ENCODE results near the gene GDAP1L1. TPM values are rescaled to one million over a fixed set of nuclear protein-coding genes. Genes with fewer than 3 reads are reported as not detected.

GDAP1L1 gene
- total and polyA plus RNA-seq, 2 donors from 2014 or later: not detected

GRCh38 chr20:44212792-44213191 lies 34.3 kb upstream of the GDAP1L1 start:
- H3K9ac ChIP-seq (ENCODE audit: low read length in 3 of 3): no peak overlapping the region
- H3K27me3 ChIP-seq (ENCODE audit: control insufficient read depth, insufficient read depth, low read length): no peaks in the 10 kb centered on the region
- no peak overlapping the region for H3K4me3 ChIP-seq (ENCODE audit: low read length in 3 of 3)
- no peak overlapping the region for H3K27ac ChIP-seq (ENCODE audit: low read depth in 2 of 2, low read length in 2 of 2)
- peaks cover 6 to 13% (median 11%) of the 10 kb centered on the region in 3 donors for H3K4me1 ChIP-seq (ENCODE audit: control insufficient read depth in 2 of 3, insufficient read depth in 2 of 3, low read depth in 1 of 3, low read length in 3 of 3)
- H3K9me3 ChIP-seq (ENCODE audit: control insufficient read depth in 2 of 3, insufficient read depth in 1 of 3, low read length in 3 of 3): no peaks in the 10 kb centered on the region
- no peaks in the 10 kb centered on the region for H3K36me3 ChIP-seq (ENCODE audit: control insufficient read depth in 2 of 3, insufficient read depth in 3 of 3, low read length in 3 of 3)
- DNase-seq (no peak), FAIRE-seq (no peak)
- no peak for TF ChIP-seq CTCF (IDR thresholded peaks at IDR 0.05; ENCODE audit: borderline replicate concordance, extremely low read depth, insufficient read depth)
- intact Hi-C loops (cut with DNase I): no loop called here

- H3K27me3 ChIP-seq (ENCODE audit: control insufficient read depth, insufficient read depth, low read length): no peaks in the 10 kb centered on the region
- peak; percentile 80 for TF ChIP-seq CTCF (IDR thresholded peaks at IDR 0.05; ENCODE audit: borderline replicate concordance, extremely low read depth, insufficient read depth)
- H3K9ac ChIP-seq (ENCODE audit: low read length in 3 of 3): no peak overlapping the region
- H3K27ac ChIP-seq (ENCODE audit: low read depth in 2 of 2, low read length in 2 of 2): no peak overlapping the region
- H3K9me3 ChIP-seq (ENCODE audit: control insufficient read depth in 2 of 3, insufficient read depth in 1 of 3, low read length in 3 of 3): no peaks in the 10 kb centered on the region
- FAIRE-seq (no peak), DNase-seq (peak; percentile 63 to 86 (median 76))
- no peaks in the 10 kb centered on the region for H3K36me3 ChIP-seq (ENCODE audit: control insufficient read depth in 2 of 3, insufficient read depth in 3 of 3, low read length in 3 of 3)
- H3K4me3 ChIP-seq (ENCODE audit: low read length in 3 of 3): no peak overlapping the region
- peaks cover 3 to 6% (median 5%) of the 10 kb centered on the region in 3 donors for H3K4me1 ChIP-seq (ENCODE audit: control insufficient read depth in 2 of 3, insufficient read depth in 2 of 3, low read depth in 1 of 3, low read length in 3 of 3)
- intact Hi-C loops (cut with DNase I): loop anchor here (5.0 kb wide), 1 partner anchor 97 kb away; the partner anchor contains the start of gene FITM2
These were observed 32.0 kb upstream of the GDAP1L1 start for GRCh38 chr20:44215125-44215524.

- peak; percentile 66 for TF ChIP-seq CTCF (IDR thresholded peaks at IDR 0.05; ENCODE audit: borderline replicate concordance, extremely low read depth, insufficient read depth)
- H3K36me3 ChIP-seq (ENCODE audit: control insufficient read depth in 2 of 3, insufficient read depth in 3 of 3, low read length in 3 of 3): no peaks in the 10 kb centered on the region
- intact Hi-C loops (cut with DNase I): loop anchor here (5.0 kb wide), 1 partner anchor 95 kb away; the partner anchor contains the start of gene FITM2
- no peak overlapping the region for H3K27ac ChIP-seq (ENCODE audit: low read depth in 2 of 2, low read length in 2 of 2)
- no peaks in the 10 kb centered on the region for H3K9me3 ChIP-seq (ENCODE audit: control insufficient read depth in 2 of 3, insufficient read depth in 1 of 3, low read length in 3 of 3)
- no peaks in the 10 kb centered on the region for H3K4me1 ChIP-seq (ENCODE audit: control insufficient read depth in 2 of 3, insufficient read depth in 2 of 3, low read depth in 1 of 3, low read length in 3 of 3)
- FAIRE-seq (no peak), DNase-seq (peak in 4 of 5 donors; percentile 45 to 70 (median 57))
- no peaks in the 10 kb centered on the region for H3K27me3 ChIP-seq (ENCODE audit: control insufficient read depth, insufficient read depth, low read length)
- H3K4me3 ChIP-seq (ENCODE audit: low read length in 3 of 3): no peak overlapping the region
- H3K9ac ChIP-seq (ENCODE audit: low read length in 3 of 3): no peak overlapping the region
These were observed 29.6 kb upstream of the GDAP1L1 start for GRCh38 chr20:44217342-44218092.
